NOMO-1 treated with DMSO at 0.1 percent for 48 hours (cell line): ENCODE measurements around the gene NDRG2.

Experiments used
- DNase-seq: peaks from one replicate; lab custom pipeline; 2025; ENCODE audit not compliant: unreplicated experiment; lab: John Stamatoyannopoulos, UW

Gene NDRG2

GRCh38 chr14:21024585-21025370 lies at the start of gene NDRG2:
NDRG2 (minus strand) TSS chr14:21025061; CDS start chr14:21023315, 1,746 bp downstream.
- peak; percentile 74 for DNase-seq

DNA sequence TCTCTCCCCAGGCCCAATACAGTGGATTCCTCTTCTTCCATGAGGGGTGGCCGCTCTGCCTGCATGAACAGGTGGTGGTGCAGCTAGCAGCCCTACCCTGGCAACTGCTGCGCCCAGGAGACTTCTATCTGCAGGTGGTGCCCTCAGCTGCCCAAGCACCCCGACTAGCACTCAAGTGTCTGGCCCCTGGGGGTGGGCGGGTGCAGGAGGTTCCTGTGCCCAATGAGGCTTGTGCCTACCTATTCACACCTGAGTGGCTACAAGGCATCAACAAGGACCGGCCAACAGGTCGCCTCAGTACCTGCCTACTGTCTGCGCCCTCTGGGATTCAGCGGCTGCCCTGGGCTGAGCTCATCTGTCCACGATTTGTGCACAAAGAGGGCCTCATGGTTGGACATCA lies 49.1 kb upstream of the NDRG2 start:
- DNase-seq, result no peak

DNA sequence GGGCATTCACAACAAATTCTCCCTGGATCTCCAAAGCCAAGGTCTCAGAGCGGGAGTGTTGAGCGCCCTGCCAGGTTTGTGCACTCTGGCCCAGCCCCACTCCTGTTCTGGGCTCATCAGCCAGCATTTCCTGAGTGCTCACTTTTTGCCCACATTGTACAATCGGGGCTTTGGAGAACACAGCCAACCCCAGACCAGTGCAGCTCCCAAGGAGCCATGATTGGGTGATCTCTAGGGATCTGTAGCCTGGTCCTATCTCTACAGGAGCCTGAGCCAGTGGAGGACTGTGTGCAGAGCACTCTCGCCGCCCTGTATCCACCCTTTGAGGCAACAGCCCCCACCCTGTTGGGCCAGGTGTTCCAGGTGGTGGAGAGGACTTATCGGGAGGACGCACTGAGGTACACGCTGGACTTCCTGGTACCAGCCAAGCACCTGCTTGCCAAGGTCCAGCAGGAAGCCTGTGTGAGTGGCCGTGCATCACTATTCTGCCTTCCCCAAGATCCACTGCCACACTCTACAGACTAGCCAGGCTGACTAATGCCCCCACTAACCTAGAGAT lies 48.0 kb upstream of the NDRG2 start:
- DNase-seq, result no peak

- peak; percentile 64 for DNase-seq
Observed at GRCh38 chr14:21072031-21072473, 47.2 kb upstream of the NDRG2 start.

GRCh38 chr14:21071225-21072030 lies 46.6 kb upstream of the NDRG2 start:
- DNase-seq, result peak; percentile 95

GRCh38 chr14:21070610-21071224 lies 45.9 kb upstream of the NDRG2 start:
- peak; percentile 68 for DNase-seq

DNA sequence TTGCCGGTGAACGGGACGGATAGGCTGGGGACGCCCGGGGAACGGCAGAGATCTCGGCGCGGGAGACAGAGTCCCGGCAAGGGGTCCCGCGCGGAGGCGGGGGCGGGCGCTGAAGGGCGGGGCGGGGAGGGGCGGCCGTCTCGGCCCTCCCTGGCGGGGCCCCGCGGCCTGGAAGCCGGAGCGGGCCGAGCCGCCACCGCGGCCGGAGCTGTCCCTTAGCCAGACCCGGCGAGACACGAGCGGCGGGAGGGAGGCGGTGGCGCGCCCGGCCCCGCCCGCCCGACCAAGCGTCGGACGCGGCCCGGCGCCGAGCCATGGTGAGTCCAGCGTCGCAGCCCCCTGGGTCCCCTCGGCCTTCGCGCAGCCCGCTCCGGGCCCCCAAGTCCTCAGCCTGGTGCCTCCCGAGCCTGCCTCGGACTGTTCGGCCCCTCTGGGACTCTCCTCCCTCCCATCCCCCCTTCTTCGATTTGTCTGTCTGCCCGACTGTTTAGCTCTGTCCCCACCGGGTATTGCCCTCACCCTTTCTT lies 45.3 kb upstream of the NDRG2 start, which contains the start of gene ARHGEF40:
TSS of gene ARHGEF40 (plus strand) at position 222 of the 527 bp plus-strand sequence. CDS start at position 315, 93 bp downstream.
- peak; percentile 38 for DNase-seq

DNA sequence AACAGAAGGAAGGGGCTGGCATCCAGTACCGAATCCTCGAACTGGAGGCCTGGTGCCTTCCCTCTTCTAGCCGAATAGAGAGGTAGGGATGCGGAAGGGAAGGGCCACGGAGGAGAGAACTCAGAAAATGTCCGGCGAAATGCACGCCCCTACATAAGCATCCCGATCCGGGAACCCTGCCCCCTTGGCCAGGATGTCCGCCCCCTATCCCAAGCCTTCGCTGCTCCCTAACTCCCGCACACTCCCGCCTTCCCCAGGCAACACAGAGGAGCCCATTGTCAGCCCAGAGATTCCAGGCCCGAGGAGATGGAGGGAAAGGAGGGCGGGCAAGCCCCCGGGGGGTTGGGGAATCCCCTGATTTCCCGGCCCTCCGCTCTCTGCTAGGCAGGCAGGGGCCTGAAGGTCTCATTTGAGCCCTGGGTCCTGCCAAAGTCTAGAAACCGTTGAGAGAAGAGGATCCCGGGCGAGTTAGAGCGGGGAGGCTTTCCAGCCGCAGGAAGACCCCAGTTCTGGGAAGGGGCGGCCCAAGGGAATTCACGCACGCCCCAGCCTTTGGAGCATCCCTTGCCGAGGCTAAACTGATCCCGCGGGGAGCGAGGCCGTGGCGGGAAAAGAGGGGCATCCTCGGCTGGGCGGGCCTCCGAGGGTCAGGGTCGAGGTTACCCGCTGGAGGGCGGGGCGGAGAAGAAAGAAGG lies 44.7 kb upstream of the NDRG2 start:
- DNase-seq, result no peak

DNA sequence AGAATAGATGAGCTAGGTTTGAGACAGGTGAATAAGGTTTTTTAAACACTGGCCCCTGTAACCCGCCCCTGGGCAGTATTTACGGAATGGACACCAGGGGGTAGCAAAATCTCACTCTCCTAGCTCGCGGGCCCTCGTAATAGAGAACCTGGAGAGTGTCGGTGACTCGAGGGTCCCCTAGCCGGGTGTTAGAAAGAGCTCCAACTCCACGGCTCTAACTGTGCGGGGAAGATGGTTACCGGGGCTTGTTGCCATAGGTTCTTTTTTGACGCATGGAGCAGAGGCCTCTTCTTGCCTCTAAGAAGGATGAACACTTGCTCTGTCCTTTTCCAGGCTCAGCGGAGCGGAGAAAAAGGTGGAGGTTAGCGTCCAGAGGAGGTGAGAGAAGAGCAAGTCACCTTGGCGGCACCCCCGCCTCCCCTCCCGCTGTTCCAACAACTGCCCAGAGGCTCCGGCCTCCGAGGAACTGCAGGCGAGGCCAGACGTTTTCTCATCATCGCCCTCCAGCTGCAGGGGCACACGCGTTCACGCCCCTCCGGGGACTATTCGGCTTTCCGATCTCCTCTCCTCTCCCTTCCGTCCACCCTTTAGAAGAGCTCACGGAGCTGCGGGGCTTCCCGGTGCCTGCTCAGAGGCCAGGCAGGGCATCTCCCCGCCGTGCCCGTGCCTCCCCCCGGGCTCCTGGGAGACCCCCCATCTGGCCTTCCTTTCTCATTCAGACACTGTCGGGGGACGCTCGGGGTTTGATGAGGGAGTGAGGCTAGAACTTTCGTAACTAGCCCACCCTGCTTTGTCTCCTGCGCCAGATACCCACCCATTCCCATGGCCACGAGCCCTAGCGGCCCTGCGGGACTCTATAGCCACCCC lies 43.9 kb upstream of the NDRG2 start:
- DNase-seq, result peak; percentile 74

DNA sequence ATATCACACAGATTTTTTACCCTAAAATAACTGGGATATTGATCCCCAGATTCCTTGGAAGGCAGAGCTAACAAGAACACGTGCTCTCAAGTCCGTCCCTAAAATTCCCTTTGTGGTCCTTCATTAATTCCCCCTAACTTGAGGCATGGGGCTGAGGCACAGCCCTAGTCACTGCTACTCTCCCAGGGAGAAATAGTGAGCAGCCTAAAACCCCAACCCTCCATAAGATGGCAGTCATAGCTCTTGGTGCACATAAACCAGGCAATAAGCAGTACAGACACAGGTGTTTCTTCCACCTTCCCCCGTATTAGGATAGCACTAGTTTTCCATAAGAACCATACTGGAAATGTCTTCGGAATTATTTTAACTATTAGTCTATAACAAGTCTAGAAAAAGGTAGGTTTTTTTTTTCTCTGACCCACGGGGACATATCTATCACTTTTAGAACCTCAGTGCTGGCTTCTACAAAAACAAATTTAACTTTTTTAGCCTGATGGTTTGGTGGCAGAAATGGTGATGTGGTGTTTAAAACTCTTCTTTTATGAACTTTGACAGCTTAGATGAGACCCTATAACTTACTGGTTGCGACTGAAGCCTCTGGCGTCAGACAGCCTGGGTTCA lies 42.1 kb upstream of the NDRG2 start:
- DNase-seq, result no peak

DNA sequence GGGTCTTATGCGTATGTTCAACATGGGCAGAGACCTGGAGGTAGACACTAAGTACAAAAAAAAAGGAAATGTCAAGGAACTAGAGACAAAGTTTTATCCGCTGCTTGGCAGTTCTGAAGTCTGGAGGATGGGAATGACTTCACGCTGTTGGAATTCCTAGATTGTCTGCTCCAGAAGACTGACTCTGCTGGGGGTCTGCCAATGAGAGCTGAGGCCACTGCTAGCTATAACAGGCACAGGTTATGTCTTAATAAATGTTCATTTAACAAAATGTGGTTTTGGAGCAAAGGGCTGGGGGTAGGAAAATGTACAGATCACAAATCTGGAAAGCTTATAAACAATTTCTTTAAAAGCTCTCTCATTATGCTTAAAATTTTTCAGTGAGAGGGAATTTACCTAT lies 38.6 kb upstream of the NDRG2 start:
- no peak for DNase-seq

DNA sequence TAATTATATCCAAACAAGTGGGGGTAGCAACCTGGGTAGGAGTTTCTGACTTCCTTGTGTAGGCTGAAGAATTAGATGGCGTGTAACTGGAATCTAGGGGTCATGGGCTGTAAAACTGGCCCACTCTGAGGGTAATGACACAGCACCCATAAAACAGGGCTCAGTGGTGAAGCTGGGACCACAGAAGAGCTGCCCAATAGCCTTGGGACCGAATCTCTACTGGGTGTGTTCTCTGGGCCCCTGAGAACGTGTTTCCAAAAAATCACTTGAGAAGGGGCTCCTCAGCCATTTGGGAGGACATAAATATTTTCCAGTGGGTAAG lies 36.4 kb upstream of the NDRG2 start:
- DNase-seq, result no peak

- DNase-seq, result no peak
Observed at GRCh38 chr14:21060614-21061346, 35.9 kb upstream of the NDRG2 start.

DNA sequence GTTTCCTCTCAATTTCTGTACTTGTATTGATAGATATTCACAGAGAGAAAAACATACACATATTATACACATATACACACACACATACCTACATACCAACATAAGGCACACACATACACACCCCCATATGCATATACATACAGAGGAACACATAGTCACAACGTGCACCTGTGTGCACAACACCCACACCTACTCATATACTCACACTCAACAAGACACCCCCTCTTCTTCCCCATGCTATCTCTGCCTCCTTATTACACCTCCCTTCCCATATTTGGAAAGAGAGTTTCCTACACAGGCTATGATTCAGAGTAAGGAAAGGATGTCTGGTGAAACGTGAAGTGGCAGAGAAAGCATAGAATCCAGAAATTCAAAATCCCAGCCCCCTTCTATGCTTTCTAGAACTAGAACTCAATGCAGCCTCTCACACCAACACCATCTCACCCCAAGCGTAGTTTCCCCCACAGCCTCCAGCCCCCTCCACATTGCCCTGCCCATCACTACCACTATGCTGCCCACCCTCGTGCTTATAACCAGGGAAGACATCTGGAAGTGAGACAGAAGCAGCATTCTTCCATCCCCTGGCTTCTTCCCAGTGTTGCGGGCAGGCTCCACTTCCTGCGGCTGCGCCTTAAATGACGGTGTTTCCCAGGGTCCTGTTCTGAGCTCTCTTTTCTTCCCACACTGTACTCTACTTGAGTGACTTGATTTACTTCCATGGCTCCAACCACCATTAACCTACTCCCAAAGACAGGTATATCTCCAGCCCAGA lies 35.2 kb upstream of the NDRG2 start:
- no peak for DNase-seq

- no peak for DNase-seq
Observed at GRCh38 chr14:21058903-21059302, 34.0 kb upstream of the NDRG2 start.

DNA sequence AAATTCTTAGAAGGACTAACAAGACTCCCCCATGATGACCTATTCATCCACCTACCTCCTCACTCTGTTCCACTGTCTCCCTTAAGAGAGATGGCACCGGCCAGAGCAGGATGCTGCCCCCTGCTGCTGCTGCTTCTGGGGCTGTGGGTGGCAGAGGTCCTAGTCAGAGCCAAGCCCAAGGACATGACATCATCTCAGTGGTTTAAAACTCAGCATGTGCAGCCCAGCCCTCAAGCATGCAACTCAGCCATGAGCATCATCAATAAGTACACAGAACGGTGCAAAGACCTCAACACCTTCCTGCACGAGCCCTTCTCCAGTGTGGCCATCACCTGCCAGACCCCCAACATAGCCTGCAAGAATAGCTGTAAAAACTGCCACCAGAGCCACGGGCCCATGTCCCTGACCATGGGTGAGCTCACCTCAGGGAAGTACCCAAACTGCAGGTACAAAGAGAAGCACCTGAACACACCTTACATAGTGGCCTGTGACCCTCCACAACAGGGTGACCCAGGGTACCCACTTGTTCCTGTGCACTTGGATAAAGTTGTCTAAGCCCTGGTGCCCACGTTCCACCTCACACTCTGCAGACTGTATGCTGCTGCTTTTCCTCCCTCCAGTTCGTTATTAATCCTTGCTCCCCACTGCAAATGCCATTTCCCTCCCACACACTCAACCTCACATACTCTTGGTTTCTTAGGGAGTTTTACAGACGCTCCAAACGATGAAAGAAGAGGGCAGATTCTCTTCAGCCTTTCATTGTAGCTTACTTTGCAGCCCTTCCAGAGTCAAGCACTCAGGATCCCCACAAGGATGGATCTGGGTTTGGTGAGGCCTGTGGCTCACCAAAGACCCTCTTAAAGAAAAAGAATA lies 33.2 kb upstream of the NDRG2 start, which contains the start of gene RNASE8:
TSS of gene RNASE8 (plus strand) at position 20 of the 873 bp plus-strand sequence. CDS start at position 91, 71 bp downstream.
- no peak for DNase-seq
